ENCODE measurements around the gene GOLGA3. TPM values are rescaled to one million over a fixed set of nuclear protein-coding genes. Genes with fewer than 3 reads are reported as not detected.
"Not testable (repeated sequence)": the region's sequence is repeated elsewhere in the genome, so short reads cannot be mapped to it uniquely, and the experiment has no call there.

GOLGA3 gene
- total RNA-seq, 2 experiments from 2014 or later: 31.5 to 34.0 TPM

DNA sequence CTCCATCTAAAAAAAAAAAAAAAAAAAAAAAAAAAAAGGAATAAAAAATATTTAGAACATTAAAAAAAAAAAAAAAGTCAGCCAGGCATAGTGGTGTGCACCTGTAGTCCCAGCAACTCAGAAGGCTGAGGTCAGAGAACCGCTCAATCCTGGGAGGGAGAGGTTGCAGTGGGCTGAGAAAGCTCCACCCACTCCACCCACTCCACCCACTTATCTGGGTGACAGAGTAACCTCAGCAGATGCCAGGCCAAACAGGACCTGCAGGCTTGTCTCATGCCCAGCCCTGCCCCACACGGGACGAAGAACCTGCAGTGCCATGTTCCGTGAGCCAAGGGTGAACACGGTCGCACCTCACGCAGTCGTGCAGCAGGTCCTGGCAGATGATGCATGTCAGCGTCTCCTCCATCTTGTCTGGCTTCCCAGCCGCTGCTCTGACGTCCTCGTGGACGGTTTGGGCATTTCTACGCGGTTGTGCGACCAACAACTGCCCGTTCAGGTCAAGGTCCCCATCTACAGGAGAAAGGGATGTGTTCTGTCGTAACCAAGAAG is 30.1 kb upstream of the GOLGA3 start:
- TF ChIP-seq CTCF (IDR thresholded peaks at IDR 0.05): no peak
- Mint-ChIP-seq H3K36me3 (ENCODE audit: low read depth) (peaks cover 63% of the 10 kb centered on the region), H3K9me3 (no peaks in the 10 kb centered on the region), H3K27me3 (no peaks in the 10 kb centered on the region), H3K4me1 (ENCODE audit: low read depth) (peaks cover 5% of the 10 kb centered on the region), H3K4me3 (no peak overlapping the region), H3K27ac (no peak overlapping the region)
- Histone ChIP-seq H3K4me1 (ENCODE audit: insufficient read depth, low read length) (peaks cover 4% of the 10 kb centered on the region), H3K4me3 (ENCODE audit: low read length) (no peak overlapping the region), H3K27me3 (ENCODE audit: control insufficient read depth in 1 of 2, insufficient read depth in 2 of 2, low read length in 2 of 2) (no peaks in the 10 kb centered on the region), H3K36me3 (ENCODE audit: insufficient read depth, low read length) (peaks cover 70% of the 10 kb centered on the region), H3K9me3 (ENCODE audit: control insufficient read depth in 1 of 2, insufficient read depth in 1 of 2, low read length in 2 of 2) (no peaks in the 10 kb centered on the region), H3K27ac (ENCODE audit: low read depth in 1 of 2, low read length in 2 of 2) (no peak overlapping the region)
- ChIA-PET CTCF (interaction anchor here (0.7 kb wide), 1 partner anchor 46 kb away, joined by 3 read pairs; no protein-coding TSS in a partner anchor), POLR2A (interaction anchor here (1.0 kb wide), 1 partner anchor 24 kb away, joined by 3 read pairs; no protein-coding TSS in a partner anchor)
- DNase-seq (no peak), ATAC-seq (ENCODE audit: poor library complexity) (no peak)
- intact Hi-C loops (cut with DNase I, micrococcal nuclease): no loop called here

DNA sequence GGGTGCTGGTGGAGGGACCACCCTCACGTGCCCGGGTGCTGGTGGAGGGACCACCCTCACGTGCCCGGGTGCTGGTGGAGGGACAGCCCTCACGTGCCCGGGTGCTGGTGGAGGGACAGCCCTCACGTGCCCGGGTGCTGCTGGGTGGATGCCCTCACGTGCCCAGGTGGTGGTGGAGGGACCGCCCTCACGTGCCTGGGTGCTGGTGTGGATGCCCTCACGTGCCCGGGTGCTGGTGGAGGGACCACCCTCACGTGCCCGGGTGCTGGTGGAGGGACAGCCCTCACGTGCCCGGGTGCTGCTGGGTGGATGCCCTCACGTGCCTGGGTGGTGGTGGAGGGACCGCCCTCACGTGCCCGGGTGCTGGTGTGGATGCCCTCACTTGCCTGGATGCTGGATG is 28.4 kb upstream of the GOLGA3 start:
- intact Hi-C loops (cut with DNase I, micrococcal nuclease); H3K4me1 Mint-ChIP-seq (ENCODE audit: low read depth); CTCF ChIA-PET; ATAC-seq (ENCODE audit: poor library complexity); DNase-seq; POLR2A ChIA-PET; H3K27me3 ChIP-seq (ENCODE audit: control insufficient read depth in 1 of 2, insufficient read depth in 2 of 2, low read length in 2 of 2); H3K9me3 Mint-ChIP-seq; H3K27me3 Mint-ChIP-seq; H3K27ac Mint-ChIP-seq; H3K9me3 ChIP-seq (ENCODE audit: control insufficient read depth in 1 of 2, insufficient read depth in 1 of 2, low read length in 2 of 2); H3K4me3 ChIP-seq (ENCODE audit: low read length); H3K27ac ChIP-seq (ENCODE audit: low read depth in 1 of 2, low read length in 2 of 2); H3K4me1 ChIP-seq (ENCODE audit: insufficient read depth, low read length); H3K4me3 Mint-ChIP-seq: not testable (repeated sequence)
- H3K36me3 Mint-ChIP-seq (ENCODE audit: low read depth): peaks cover 78% of the 10 kb centered on the region
- H3K36me3 ChIP-seq (ENCODE audit: insufficient read depth, low read length): peaks cover 83% of the 10 kb centered on the region

- DNase-seq (no peak), ATAC-seq (ENCODE audit: poor library complexity) (no peak)
- Mint-ChIP-seq H3K9me3 (no peaks in the 10 kb centered on the region), H3K4me1 (ENCODE audit: low read depth) (peaks cover 5% of the 10 kb centered on the region), H3K36me3 (ENCODE audit: low read depth) (peaks cover 80% of the 10 kb centered on the region), H3K27me3 (no peaks in the 10 kb centered on the region), H3K27ac (no peak overlapping the region), H3K4me3 (no peak overlapping the region)
- CTCF ChIA-PET: no interaction called here
- POLR2A ChIA-PET: no interaction called here
- Histone ChIP-seq H3K4me3 (ENCODE audit: low read length) (no peak overlapping the region), H3K4me1 (ENCODE audit: insufficient read depth, low read length) (peaks cover 4% of the 10 kb centered on the region), H3K9me3 (ENCODE audit: control insufficient read depth in 1 of 2, insufficient read depth in 1 of 2, low read length in 2 of 2) (no peaks in the 10 kb centered on the region), H3K27ac (ENCODE audit: low read depth in 1 of 2, low read length in 2 of 2) (no peak overlapping the region), H3K27me3 (ENCODE audit: control insufficient read depth in 1 of 2, insufficient read depth in 2 of 2, low read length in 2 of 2) (no peaks in the 10 kb centered on the region), H3K36me3 (ENCODE audit: insufficient read depth, low read length) (peaks cover 83% of the 10 kb centered on the region)
- no peak for TF ChIP-seq CTCF (IDR thresholded peaks at IDR 0.05)
- intact Hi-C loops (cut with DNase I, micrococcal nuclease): no loop called here
These were observed 27.9 kb upstream of the GOLGA3 start for GRCh38 chr12:132856581-132856980.

- not testable (repeated sequence) for H3K27ac ChIP-seq (ENCODE audit: low read depth in 1 of 2, low read length in 2 of 2)
These were observed 26.5 kb upstream of the GOLGA3 start for GRCh38 chr12:132855211-132855610.

More at GRCh38 chr12:132855211-132855610, 26.5 kb upstream of the GOLGA3 start:
- CTCF ChIA-PET; H3K27me3 Mint-ChIP-seq; H3K4me3 Mint-ChIP-seq; H3K4me1 Mint-ChIP-seq (ENCODE audit: low read depth); H3K4me3 ChIP-seq (ENCODE audit: low read length); H3K27me3 ChIP-seq (ENCODE audit: control insufficient read depth in 1 of 2, insufficient read depth in 2 of 2, low read length in 2 of 2); POLR2A ChIA-PET; H3K9me3 ChIP-seq (ENCODE audit: control insufficient read depth in 1 of 2, insufficient read depth in 1 of 2, low read length in 2 of 2); H3K4me1 ChIP-seq (ENCODE audit: insufficient read depth, low read length); DNase-seq; H3K9me3 Mint-ChIP-seq; ATAC-seq (ENCODE audit: poor library complexity); intact Hi-C loops (cut with DNase I, micrococcal nuclease); H3K27ac Mint-ChIP-seq: not testable (repeated sequence)
- H3K36me3 ChIP-seq (ENCODE audit: insufficient read depth, low read length): peaks cover 84% of the 10 kb centered on the region
- peaks cover 80% of the 10 kb centered on the region for H3K36me3 Mint-ChIP-seq (ENCODE audit: low read depth)

All from CD4-positive, alpha-beta T cell (primary cell).